Ovary (tissue), 3 donors: ENCODE results near the gene FBLN2.

Experiments used
- EP300 ChIP-seq: sonication (generic); formaldehyde crosslinking; IDR thresholded peaks from one replicate; pipeline ENCODE4 v1.6.1; 2017; ENCODE audit warnings: antibody characterized with exemption
- POLR2A ChIP-seq: fragments of 450-650 bp; IDR thresholded peaks from one replicate; pipeline ENCODE4 v1.6.1; 2017; ENCODE audit warnings: antibody characterized with exemption, mild to moderate bottlenecking, moderate library complexity
- TF ChIP-seq, protein P1 (sequence below), 3 donors: fragments of 450-650 bp in 2 of 3; fragments of 200-600 bp in 1 of 3; IDR thresholded peaks; one replicate each; pipeline versions ENCODE4 v1.5.1 to v1.8.0; 2016 to 2022; ENCODE audit warnings: antibody characterized with exemption in 3 of 3, mild to moderate bottlenecking in 1 of 3
- donor health status: DM: no; HTN: no; CAD: no.

DNA sequence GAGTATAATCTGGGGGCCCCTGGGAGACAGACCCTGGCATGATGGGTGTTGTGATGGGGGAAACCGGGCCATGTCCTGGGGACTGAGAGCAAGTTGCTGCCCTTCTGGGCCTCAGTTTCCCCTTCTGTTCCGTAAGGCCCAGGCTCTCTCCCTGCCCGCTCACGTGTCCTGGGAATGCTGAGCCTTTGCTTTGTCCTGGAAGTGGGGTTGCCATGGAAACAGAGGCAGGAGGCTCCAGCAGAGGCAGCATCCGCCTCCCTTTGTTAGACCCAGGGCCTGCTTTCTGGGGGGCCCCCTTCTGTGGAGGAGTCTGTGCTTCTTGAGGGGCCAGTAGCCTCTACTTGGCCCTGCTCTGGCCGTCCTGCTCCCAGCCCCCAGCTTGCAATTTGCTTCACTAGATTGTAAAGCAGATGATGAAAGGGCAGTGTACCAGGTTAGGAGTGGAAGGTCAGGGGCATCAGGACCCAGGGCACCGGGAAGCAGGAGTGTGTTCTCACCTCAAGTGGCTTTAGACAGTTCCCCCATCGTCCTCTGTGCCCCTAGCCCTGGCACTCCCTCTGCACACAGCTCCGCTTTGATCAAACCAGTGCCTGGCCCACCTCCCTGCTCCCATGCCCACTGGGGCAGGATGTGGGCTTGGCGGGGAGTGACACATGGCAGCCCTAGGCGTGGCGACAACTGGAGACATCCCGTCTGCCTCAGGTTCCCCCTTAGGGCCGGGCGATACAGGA lies 105.6 kb downstream of the FBLN2 start:
- TF ChIP-seq, protein P1, sequence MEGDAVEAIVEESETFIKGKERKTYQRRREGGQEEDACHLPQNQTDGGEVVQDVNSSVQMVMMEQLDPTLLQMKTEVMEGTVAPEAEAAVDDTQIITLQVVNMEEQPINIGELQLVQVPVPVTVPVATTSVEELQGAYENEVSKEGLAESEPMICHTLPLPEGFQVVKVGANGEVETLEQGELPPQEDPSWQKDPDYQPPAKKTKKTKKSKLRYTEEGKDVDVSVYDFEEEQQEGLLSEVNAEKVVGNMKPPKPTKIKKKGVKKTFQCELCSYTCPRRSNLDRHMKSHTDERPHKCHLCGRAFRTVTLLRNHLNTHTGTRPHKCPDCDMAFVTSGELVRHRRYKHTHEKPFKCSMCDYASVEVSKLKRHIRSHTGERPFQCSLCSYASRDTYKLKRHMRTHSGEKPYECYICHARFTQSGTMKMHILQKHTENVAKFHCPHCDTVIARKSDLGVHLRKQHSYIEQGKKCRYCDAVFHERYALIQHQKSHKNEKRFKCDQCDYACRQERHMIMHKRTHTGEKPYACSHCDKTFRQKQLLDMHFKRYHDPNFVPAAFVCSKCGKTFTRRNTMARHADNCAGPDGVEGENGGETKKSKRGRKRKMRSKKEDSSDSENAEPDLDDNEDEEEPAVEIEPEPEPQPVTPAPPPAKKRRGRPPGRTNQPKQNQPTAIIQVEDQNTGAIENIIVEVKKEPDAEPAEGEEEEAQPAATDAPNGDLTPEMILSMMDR (IDR thresholded peaks at IDR 0.05): no peak
- TF ChIP-seq POLR2A (no peak), EP300 (no peak)
